ENCODE results near the gene LECT2. TPM values are rescaled to one million over a fixed set of nuclear protein-coding genes. Genes with fewer than 3 reads are reported as not detected.

LECT2 gene
- total and polyA plus RNA-seq, 2 experiments from 2014 or later, result 0.45 TPM; not detected in 1

- Mint-ChIP-seq H3K36me3 (ENCODE audit: low read depth) (no peaks in the 10 kb centered on the region), H3K4me1 (no peaks in the 10 kb centered on the region), H3K27me3 (ENCODE audit: insufficient read depth, low read depth, poor library complexity) (peaks cover 1% of the 10 kb centered on the region), H3K27ac (no peak overlapping the region), H3K4me3 (no peak overlapping the region), H3K9me3 (no peaks in the 10 kb centered on the region)
- Histone ChIP-seq H2AFZ (no peak overlapping the region), H3K9me2 (ENCODE audit: insufficient read depth) (peaks cover 8% of the 10 kb centered on the region; the same call in 1 of the 2 replicates), H3K79me2 (replicated peaks; ENCODE audit: insufficient read depth) (no peaks in the 10 kb centered on the region), H3K27me3 (ENCODE audit: insufficient read depth) (no peaks in the 10 kb centered on the region), H4K20me1 (replicated peaks; ENCODE audit: insufficient read depth) (no peaks in the 10 kb centered on the region), H3K36me3 (ENCODE audit: insufficient read depth) (no peaks in the 10 kb centered on the region), H3F3A (replicated peaks; ENCODE audit: low read depth) (no peaks in the 10 kb centered on the region), H3K4me1 (ENCODE audit: insufficient read depth) (no peaks in the 10 kb centered on the region), H3K4me2 (no peak overlapping the region), H3K4me3 (no peak overlapping the region), H3K27ac (ENCODE audit: low read depth) (no peak overlapping the region)
- DNase-seq (ENCODE audit: low spot score), result no peak
- no peak for ATAC-seq
- no peak for TF ChIP-seq POLR2AphosphoS5 (IDR thresholded peaks at IDR 0.05; ENCODE audit: low read depth)
- no peak for TF ChIP-seq ZNF114 (CRISPR knock-in tag; IDR thresholded peaks at IDR 0.05)
Measured at GRCh38 chr5:135913713-135914626, 40.8 kb downstream of the LECT2 start.

- H3K36me3 Mint-ChIP-seq (ENCODE audit: low read depth), result no peaks in the 10 kb centered on the region
- H3K4me1 Mint-ChIP-seq, result no peaks in the 10 kb centered on the region
- no peaks in the 10 kb centered on the region for H3K9me3 Mint-ChIP-seq
- H3K27me3 ChIP-seq (ENCODE audit: insufficient read depth), result no peaks in the 10 kb centered on the region
- no peaks in the 10 kb centered on the region for H3K36me3 ChIP-seq (ENCODE audit: insufficient read depth)
- no peak for TF ChIP-seq POLR2AphosphoS5 (IDR thresholded peaks at IDR 0.05; ENCODE audit: low read depth)
- TF ChIP-seq NANOG (IDR thresholded peaks at IDR 0.05; ENCODE audit: borderline replicate concordance), result no peak
- TF ChIP-seq EZH2phosphoT487 (IDR thresholded peaks at IDR 0.05; ENCODE audit: unreplicated experiment), result no peak
- no peak for TF ChIP-seq REST (IDR thresholded peaks at IDR 0.05; ENCODE audit: unreplicated experiment)
- TF ChIP-seq CREB1 (CRISPR knock-in tag; IDR thresholded peaks at IDR 0.05; ENCODE audit: low read depth), result no peak
- TF ChIP-seq CTCF (conservative IDR thresholded peaks at IDR 0.05; ENCODE audit: low read depth in 2 of 2), result no peak
- TF ChIP-seq ZNF114 (CRISPR knock-in tag; IDR thresholded peaks at IDR 0.05), result no peak
- TF ChIP-seq EZH2 (IDR thresholded peaks at IDR 0.05; ENCODE audit: low read depth, unreplicated experiment), result no peak
- TF ChIP-seq ZNF331 (CRISPR knock-in tag; IDR thresholded peaks at IDR 0.05; ENCODE audit: low read depth), result no peak
- no peak for TF ChIP-seq ETS1 (IDR thresholded peaks at IDR 0.05)
- no peak for TF ChIP-seq STAT1 (IDR thresholded peaks at IDR 0.05; ENCODE audit: unreplicated experiment)
- H3K4me2 ChIP-seq, result no peak overlapping the region
- no peaks in the 10 kb centered on the region for H3K9me2 ChIP-seq (ENCODE audit: insufficient read depth)
- no peaks in the 10 kb centered on the region for H3K4me1 ChIP-seq (ENCODE audit: insufficient read depth)
- no peak overlapping the region for H3K27ac ChIP-seq (ENCODE audit: low read depth)
- no peak overlapping the region for H3K4me3 Mint-ChIP-seq
- H3F3A ChIP-seq (replicated peaks; ENCODE audit: low read depth), result no peaks in the 10 kb centered on the region
- peaks cover 5% of the 10 kb centered on the region for H3K27me3 Mint-ChIP-seq (ENCODE audit: insufficient read depth, low read depth, poor library complexity)
- H4K20me1 ChIP-seq (replicated peaks; ENCODE audit: insufficient read depth), result 0 out of 2 replicates have a peak, but pooled peaks cover 3% of the 10 kb centered on the region
- ATAC-seq (no peak), DNase-seq (ENCODE audit: low spot score) (no peak)
- no peak overlapping the region for H3K27ac Mint-ChIP-seq
- H3K4me3 ChIP-seq, result no peak overlapping the region
- H2AFZ ChIP-seq, result no peak overlapping the region
- H3K79me2 ChIP-seq (replicated peaks; ENCODE audit: insufficient read depth), result no peaks in the 10 kb centered on the region
Measured at GRCh38 chr5:135905144-135905543, 49.6 kb downstream of the LECT2 start.
